Loucy (cell line): ENCODE results near the gene ARRDC3.

ENCODE experiments used
- EZH2phosphoT487 ChIP-seq: fragments of 200-600 bp; IDR thresholded peaks from 2 replicates; pipeline ENCODE4 v1.6.1; 2018; ENCODE audit warnings: antibody characterized with exemption, mild to moderate bottlenecking, moderate library complexity, borderline replicate concordance
- TF ChIP-seq, protein P1 (sequence below): fragments of 200-600 bp; sonication (generic); conservative IDR thresholded peaks from 2 replicates; pipeline ENCODE4 v1.5.1; 2014; ENCODE audit warnings: mild to moderate bottlenecking, antibody characterized with exemption, low read length

DNA sequence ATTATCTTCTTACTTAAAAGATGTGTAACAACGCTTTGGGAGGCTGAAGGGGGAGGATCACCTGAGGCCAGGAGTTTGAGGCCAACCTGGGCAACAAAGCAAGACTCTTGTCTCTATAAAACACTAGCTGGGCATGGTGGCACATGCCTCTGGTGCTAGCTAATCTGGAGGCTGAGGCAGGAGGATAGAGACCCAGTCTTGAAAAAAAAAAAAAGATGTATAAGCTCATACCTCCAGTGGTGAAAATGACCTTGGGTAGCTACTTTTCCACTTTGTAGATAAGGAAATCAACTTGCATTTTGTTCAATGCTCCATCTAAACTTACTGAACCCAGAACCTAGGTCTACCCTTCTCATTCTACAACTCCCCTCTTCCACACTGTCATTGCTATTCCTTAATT lies 16.6 kb downstream of the ARRDC3 start:
- TF ChIP-seq, protein P1, sequence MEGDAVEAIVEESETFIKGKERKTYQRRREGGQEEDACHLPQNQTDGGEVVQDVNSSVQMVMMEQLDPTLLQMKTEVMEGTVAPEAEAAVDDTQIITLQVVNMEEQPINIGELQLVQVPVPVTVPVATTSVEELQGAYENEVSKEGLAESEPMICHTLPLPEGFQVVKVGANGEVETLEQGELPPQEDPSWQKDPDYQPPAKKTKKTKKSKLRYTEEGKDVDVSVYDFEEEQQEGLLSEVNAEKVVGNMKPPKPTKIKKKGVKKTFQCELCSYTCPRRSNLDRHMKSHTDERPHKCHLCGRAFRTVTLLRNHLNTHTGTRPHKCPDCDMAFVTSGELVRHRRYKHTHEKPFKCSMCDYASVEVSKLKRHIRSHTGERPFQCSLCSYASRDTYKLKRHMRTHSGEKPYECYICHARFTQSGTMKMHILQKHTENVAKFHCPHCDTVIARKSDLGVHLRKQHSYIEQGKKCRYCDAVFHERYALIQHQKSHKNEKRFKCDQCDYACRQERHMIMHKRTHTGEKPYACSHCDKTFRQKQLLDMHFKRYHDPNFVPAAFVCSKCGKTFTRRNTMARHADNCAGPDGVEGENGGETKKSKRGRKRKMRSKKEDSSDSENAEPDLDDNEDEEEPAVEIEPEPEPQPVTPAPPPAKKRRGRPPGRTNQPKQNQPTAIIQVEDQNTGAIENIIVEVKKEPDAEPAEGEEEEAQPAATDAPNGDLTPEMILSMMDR = no peak
- TF ChIP-seq EZH2phosphoT487 = no peak
